ENCODE measurements around the gene ZCCHC14. TPM values are rescaled to one million over a fixed set of nuclear protein-coding genes. Genes with fewer than 3 reads are reported as not detected.

ZCCHC14 gene
- total and polyA plus RNA-seq, 2 of the 13 experiments (the other 11 are each of a cell fraction or from before 2014, with no cell fraction given) = 12.4 to 12.5 TPM

DNA sequence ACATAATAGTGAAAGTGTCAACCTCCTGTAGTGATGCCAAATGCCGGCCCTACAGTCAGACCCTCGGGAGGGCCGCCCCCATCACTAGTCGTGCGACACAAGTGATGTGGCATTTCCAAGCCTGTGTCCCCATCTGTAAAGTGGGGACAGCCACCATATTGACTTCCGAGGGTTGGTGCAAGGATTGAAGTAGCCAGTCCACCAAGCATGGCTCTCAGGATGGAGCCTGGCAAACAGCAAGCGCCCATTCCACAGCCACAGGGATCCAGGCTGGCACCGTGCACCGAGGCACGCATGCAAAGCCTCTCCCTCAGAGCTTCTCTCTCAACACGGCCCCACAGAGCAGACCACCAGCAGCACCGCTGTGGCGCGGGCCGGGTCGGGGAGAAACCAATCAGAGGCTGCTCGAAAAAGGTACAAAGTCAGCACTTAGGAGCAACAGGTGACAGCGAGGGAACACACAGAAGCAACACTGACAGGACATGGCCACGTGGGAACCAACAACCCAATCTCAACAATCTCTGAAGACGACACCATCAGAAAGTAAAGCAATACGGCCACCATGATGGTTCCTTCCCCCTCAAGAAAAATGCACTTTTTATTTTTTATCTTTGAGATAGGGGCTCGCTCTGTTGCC lies 20.6 kb downstream of the ZCCHC14 start (continued):
- TF ChIP-seq, protein P1, sequence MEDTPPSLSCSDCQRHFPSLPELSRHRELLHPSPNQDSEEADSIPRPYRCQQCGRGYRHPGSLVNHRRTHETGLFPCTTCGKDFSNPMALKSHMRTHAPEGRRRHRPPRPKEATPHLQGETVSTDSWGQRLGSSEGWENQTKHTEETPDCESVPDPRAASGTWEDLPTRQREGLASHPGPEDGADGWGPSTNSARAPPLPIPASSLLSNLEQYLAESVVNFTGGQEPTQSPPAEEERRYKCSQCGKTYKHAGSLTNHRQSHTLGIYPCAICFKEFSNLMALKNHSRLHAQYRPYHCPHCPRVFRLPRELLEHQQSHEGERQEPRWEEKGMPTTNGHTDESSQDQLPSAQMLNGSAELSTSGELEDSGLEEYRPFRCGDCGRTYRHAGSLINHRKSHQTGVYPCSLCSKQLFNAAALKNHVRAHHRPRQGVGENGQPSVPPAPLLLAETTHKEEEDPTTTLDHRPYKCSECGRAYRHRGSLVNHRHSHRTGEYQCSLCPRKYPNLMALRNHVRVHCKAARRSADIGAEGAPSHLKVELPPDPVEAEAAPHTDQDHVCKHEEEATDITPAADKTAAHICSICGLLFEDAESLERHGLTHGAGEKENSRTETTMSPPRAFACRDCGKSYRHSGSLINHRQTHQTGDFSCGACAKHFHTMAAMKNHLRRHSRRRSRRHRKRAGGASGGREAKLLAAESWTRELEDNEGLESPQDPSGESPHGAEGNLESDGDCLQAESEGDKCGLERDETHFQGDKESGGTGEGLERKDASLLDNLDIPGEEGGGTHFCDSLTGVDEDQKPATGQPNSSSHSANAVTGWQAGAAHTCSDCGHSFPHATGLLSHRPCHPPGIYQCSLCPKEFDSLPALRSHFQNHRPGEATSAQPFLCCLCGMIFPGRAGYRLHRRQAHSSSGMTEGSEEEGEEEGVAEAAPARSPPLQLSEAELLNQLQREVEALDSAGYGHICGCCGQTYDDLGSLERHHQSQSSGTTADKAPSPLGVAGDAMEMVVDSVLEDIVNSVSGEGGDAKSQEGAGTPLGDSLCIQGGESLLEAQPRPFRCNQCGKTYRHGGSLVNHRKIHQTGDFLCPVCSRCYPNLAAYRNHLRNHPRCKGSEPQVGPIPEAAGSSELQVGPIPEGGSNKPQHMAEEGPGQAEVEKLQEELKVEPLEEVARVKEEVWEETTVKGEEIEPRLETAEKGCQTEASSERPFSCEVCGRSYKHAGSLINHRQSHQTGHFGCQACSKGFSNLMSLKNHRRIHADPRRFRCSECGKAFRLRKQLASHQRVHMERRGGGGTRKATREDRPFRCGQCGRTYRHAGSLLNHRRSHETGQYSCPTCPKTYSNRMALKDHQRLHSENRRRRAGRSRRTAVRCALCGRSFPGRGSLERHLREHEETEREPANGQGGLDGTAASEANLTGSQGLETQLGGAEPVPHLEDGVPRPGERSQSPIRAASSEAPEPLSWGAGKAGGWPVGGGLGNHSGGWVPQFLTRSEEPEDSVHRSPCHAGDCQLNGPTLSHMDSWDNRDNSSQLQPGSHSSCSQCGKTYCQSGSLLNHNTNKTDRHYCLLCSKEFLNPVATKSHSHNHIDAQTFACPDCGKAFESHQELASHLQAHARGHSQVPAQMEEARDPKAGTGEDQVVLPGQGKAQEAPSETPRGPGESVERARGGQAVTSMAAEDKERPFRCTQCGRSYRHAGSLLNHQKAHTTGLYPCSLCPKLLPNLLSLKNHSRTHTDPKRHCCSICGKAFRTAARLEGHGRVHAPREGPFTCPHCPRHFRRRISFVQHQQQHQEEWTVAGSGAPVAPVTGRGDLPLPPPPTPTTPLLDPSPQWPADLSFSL (CRISPR knock-in tag; IDR thresholded peaks at IDR 0.05) = no peak
- TF ChIP-seq, protein P2, sequence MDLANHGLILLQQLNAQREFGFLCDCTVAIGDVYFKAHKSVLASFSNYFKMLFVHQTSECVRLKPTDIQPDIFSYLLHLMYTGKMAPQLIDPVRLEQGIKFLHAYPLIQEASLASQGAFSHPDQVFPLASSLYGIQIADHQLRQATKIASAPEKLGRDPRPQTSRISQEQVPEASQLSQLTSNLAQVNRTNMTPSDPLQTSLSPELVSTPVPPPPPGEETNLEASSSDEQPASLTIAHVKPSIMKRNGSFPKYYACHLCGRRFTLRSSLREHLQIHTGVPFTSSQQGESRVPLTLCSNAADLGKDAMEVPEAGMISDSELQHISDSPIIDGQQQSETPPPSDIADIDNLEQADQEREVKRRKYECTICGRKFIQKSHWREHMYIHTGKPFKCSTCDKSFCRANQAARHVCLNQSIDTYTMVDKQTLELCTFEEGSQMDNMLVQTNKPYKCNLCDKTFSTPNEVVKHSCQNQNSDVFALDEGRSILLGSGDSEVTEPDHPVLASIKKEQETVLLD (CRISPR knock-in tag; IDR thresholded peaks at IDR 0.05; ENCODE audit: low read depth) = no peak
- TF ChIP-seq, protein P3, sequence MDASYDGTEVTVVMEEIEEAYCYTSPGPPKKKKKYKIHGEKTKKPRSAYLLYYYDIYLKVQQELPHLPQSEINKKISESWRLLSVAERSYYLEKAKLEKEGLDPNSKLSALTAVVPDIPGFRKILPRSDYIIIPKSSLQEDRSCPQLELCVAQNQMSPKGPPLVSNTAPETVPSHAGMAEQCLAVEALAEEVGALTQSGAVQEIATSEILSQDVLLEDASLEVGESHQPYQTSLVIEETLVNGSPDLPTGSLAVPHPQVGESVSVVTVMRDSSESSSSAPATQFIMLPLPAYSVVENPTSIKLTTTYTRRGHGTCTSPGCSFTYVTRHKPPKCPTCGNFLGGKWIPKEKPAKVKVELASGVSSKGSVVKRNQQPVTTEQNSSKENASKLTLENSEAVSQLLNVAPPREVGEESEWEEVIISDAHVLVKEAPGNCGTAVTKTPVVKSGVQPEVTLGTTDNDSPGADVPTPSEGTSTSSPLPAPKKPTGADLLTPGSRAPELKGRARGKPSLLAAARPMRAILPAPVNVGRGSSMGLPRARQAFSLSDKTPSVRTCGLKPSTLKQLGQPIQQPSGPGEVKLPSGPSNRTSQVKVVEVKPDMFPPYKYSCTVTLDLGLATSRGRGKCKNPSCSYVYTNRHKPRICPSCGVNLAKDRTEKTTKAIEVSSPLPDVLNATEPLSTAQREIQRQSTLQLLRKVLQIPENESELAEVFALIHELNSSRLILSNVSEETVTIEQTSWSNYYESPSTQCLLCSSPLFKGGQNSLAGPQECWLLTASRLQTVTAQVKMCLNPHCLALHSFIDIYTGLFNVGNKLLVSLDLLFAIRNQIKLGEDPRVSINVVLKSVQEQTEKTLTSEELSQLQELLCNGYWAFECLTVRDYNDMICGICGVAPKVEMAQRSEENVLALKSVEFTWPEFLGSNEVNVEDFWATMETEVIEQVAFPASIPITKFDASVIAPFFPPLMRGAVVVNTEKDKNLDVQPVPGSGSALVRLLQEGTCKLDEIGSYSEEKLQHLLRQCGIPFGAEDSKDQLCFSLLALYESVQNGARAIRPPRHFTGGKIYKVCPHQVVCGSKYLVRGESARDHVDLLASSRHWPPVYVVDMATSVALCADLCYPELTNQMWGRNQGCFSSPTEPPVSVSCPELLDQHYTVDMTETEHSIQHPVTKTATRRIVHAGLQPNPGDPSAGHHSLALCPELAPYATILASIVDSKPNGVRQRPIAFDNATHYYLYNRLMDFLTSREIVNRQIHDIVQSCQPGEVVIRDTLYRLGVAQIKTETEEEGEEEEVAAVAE (CRISPR knock-in tag; IDR thresholded peaks at IDR 0.05; ENCODE audit: borderline replicate concordance) = no peak
- TF ChIP-seq ZNF446 (CRISPR knock-in tag; IDR thresholded peaks at IDR 0.05) (no peak), ARID2 (CRISPR knock-in tag; IDR thresholded peaks at IDR 0.05; ENCODE audit: borderline replicate concordance) (no peak), ZNF891 (CRISPR knock-in tag; IDR thresholded peaks at IDR 0.05) (no peak), ZSCAN21 (CRISPR knock-in tag; IDR thresholded peaks at IDR 0.05; ENCODE audit: borderline replicate concordance) (no peak)
- TF ChIP-seq, protein P4, sequence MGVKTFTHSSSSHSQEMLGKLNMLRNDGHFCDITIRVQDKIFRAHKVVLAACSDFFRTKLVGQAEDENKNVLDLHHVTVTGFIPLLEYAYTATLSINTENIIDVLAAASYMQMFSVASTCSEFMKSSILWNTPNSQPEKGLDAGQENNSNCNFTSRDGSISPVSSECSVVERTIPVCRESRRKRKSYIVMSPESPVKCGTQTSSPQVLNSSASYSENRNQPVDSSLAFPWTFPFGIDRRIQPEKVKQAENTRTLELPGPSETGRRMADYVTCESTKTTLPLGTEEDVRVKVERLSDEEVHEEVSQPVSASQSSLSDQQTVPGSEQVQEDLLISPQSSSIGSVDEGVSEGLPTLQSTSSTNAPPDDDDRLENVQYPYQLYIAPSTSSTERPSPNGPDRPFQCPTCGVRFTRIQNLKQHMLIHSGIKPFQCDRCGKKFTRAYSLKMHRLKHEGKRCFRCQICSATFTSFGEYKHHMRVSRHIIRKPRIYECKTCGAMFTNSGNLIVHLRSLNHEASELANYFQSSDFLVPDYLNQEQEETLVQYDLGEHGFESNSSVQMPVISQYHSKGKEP (CRISPR knock-in tag; IDR thresholded peaks at IDR 0.05) = no peak
- TF ChIP-seq, protein P5, sequence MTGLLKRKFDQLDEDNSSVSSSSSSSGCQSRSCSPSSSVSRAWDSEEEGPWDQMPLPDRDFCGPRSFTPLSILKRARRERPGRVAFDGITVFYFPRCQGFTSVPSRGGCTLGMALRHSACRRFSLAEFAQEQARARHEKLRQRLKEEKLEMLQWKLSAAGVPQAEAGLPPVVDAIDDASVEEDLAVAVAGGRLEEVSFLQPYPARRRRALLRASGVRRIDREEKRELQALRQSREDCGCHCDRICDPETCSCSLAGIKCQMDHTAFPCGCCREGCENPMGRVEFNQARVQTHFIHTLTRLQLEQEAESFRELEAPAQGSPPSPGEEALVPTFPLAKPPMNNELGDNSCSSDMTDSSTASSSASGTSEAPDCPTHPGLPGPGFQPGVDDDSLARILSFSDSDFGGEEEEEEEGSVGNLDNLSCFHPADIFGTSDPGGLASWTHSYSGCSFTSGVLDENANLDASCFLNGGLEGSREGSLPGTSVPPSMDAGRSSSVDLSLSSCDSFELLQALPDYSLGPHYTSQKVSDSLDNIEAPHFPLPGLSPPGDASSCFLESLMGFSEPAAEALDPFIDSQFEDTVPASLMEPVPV (CRISPR knock-in tag; IDR thresholded peaks at IDR 0.05) = no peak

Measured in HepG2 (cell line).